Activated CD4-positive, alpha-beta T cell treated with anti-CD3 and anti-CD28 coated beads, Interleukin-2, amount 50 U/mL, for 1 hour (primary cell): ENCODE measurements around the gene CBR1.
"Not testable (repeated sequence)": the region's sequence is repeated elsewhere in the genome, so short reads cannot be mapped to it uniquely, and the experiment has no call there.

Experiments
- DNase-seq: peaks from one replicate; pipeline ENCODE4 v3.0.0-alpha.2; 2020

CBR1 gene

DNA sequence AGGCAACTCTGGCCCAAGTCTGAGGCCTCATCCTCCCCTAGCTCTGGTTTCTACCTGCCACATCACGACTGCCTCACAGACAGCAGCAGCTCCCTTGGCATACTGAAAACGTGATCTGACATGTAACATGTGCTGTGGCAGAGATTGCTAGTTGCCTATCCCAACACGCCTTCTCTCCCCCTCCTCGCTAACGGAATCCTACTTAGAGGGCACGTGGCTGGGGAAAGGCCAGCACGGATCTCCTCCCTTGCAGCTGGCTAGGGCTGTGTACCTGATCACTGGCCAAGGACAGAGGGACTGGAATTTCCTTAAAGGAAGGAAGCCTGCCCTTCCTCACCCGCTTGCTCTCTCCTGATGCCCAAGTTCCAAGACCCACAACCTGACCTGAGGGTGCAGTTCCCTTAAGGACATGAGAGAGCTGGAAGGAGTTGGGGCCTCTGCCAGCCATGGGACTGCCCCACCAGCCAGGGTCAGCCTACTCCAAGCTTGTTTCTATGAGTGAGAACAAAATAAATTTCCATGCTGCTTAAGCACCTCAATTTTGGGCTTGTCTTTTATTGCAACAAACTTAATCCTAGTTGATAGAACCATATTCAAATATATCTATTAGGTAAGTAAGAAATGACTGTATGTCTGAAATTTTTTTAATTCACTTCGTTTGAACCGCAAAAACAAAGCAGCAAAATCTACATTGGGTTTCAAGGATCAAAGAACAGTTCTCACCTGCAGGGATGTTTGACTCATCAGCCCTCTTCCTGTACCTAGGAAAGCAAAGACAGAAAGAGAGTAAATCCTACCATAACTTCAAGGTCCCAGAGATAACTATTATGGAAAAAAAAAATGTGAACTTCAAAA, 16.7 kb upstream of the CBR1 start:
- no peak for DNase-seq

GRCh38 chr21:36053715-36054062, 16.1 kb upstream of the CBR1 start:
- no peak for DNase-seq

- DNase-seq = no peak
These were observed 14.3 kb upstream of the CBR1 start for GRCh38 chr21:36055551-36055950.

- DNase-seq = no peak
These were observed 10.0 kb upstream of the CBR1 start for GRCh38 chr21:36059823-36060158.

GRCh38 chr21:36060159-36060921, 9.5 kb upstream of the CBR1 start, which contains the start of gene SETD4:
Gene SETD4, minus strand, starts transcription at chr21:36060526. Its CDS starts 1,638 bp downstream, at chr21:36058888.
- DNase-seq = peak; percentile 92

GRCh38 chr21:36061445-36061844, 8.4 kb upstream of the CBR1 start:
- no peak for DNase-seq

DNA sequence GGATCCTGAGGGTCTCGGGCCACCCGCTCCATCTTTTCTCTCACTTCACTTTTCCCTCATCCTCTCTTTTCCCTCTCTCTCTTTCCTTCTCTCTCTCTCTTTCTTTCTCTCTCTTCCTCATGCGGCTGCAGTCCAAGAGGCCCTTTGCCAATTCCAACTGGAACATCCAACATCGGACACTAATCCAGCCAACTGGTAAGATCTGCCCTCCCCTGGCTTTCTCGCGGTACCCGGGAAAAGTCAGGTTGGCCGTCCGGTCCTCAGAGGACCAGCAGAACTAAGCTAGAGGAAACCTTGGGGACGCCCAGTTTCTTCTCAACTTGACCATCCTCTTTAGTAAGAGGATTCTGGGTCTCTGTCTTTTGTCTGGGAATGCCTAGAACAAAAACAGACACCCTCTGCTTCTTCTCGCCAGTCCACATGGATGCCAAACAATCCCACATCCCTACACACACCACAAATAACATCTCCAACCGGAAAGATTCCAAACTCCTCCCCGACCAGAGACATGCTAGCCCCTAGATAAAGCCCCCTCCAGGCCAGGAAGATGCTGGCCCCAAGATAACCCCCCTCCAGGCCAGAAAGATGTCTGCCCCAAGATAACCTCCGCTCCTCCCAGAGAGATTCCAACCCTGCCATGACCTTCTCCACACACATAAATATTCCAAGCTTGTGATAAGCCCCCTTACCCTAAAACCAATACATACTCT, 6.3 kb upstream of the CBR1 start:
- no peak for DNase-seq

GRCh38 chr21:36064085-36064460, 5.8 kb upstream of the CBR1 start:
- DNase-seq = no peak

- no peak for DNase-seq
These were observed 4.3 kb upstream of the CBR1 start for GRCh38 chr21:36065497-36066036.

- DNase-seq = no peak
These were observed 951 bp upstream of the CBR1 start for GRCh38 chr21:36068748-36069398.

GRCh38 chr21:36070999-36071398, 1.2 kb downstream of the CBR1 start:
- DNase-seq = no peak

DNA sequence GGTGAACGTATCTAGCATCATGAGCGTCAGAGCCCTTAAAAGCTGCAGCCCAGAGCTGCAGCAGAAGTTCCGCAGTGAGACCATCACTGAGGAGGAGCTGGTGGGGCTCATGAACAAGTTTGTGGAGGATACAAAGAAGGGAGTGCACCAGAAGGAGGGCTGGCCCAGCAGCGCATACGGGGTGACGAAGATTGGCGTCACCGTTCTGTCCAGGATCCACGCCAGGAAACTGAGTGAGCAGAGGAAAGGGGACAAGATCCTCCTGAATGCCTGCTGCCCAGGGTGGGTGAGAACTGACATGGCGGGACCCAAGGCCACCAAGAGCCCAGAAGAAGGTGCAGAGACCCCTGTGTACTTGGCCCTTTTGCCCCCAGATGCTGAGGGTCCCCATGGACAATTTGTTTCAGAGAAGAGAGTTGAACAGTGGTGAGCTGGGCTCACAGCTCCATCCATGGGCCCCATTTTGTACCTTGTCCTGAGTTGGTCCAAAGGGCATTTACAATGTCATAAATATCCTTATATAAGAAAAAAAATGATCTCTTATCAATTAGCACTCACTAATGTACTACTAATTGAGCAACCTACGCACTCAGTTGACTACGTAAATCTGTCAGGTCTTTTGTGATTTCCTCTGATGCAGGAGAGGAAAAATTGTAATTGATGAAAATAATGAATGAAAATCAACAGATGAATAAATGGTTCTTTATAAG, 2.8 kb downstream of the CBR1 start:
- no peak for DNase-seq

GRCh38 chr21:36073181-36073580, 3.4 kb downstream of the CBR1 start:
- no peak for DNase-seq

- not testable (repeated sequence) for DNase-seq
These were observed 4.1 kb downstream of the CBR1 start for GRCh38 chr21:36073911-36074310.

DNA sequence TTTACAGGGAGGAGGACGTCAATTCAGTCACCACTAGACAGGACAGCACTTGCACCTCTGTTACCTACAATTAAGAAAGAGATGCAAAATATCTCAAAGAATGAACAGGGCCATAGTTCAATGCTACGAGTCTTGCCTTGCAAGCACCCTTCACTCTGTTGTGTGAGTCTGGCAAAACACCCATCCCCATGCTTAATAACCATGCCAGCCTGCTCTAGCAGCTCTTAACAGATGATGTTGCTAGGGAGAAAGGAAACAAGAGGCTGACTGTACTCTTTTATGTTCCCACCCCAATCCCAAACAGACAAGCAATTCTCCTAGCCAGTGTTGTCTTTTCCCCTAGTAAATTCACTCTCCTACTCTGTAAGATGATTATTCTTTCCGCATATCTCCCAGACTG, 5.3 kb downstream of the CBR1 start:
- DNase-seq = no peak

DNA sequence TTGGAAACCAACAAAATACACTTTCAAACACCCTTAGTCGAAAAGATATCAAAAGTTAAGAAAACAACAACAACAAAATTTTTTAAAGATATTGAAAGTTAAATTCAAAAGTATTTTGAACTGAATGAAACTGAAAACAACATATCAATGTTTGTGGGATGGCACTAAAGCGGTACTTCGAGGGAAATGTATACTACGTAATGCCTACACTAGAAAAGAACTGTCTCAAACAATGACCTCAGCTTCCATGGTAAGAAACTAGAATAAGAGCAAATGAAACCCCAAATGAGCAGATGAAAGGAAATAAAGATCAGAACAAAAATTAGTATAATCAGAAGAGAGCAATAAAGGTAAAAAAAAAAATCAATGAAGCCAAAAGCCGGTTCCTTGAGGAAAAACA, 6.1 kb downstream of the CBR1 start:
- no peak for DNase-seq

DNA sequence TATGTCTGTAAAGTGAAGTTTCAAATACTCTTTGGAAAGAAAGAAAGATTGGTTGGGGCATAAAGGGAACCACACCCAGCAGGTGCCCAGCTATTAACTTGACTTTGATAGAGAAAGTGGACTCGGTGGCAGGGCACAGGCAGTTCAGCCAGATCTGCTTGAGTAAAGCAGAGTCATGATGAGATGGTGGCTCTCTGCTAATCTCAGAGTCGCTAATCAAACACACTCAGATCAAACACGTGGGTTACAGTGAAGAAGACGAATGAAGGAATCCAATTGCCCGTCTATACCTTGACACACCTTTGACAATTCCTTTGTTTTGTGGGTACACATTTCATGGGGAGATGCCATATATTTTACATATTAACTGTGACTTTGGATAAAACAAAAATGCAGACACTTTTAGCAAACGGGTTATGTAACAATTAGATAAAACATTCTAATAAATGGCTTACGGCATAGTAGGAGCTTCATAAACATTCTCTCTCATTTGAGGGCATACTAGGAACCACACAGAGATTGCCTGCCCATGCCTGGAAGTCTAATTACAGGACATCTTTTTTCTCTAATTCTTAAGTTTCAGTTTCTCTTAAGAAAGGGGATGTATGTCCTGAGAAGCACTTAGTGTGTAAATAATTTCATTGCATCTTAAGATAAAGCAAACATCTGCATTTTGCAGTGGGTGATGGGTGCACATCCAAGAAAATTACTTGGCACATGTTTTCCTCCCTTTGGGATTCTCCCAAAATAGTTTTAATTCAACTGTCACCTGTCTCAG, 7.2 kb downstream of the CBR1 start:
- no peak for DNase-seq

DNA sequence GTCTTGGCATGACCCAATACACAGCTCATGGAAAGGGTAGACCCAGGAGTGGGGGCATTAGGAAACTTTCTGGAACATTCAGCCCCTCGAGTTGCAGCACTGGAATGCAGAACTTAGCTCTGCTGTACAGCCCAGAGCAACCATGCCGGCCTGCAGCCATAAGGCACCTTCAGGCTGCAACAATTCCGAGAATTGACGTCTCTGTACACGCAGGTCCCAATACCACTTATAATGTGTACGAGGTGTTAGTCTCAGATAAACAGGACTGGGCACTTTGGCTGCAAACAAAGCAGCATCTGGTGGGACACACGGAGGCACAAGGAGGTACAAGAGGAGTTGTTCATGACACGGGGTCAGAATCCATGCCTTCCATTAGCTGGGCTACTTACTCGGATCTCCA, 7.9 kb downstream of the CBR1 start:
- no peak for DNase-seq

DNA sequence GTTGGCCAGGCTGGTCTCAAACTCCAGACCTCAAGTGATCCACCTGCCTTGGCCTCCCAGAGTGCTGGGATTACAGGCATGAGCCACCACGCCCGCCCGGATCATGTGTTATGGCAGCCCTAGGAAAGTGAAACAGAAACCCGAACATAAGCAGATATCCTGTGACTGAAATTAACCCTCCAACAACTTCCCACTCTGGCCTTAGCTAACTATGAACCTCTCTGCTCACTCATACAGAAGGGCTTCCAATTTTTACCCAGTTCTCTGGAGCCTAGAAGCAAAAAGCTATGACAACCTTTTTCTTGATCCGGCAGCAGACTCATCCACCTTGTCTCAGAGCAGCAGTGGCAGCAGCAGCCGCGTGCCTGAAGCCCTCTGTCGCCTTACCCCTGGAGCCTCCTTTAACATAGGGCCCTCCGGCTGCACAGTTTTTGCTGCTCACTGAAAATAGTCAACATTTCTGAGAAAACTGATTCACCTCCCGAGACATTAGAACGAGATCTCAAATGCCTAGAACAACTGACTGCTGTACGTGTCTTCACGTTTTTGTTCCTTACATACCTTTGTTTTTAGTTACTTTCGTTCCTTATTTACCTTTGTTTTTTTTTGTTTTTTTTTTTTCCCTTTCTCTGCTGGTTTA, 9.3 kb downstream of the CBR1 start:
- peak; percentile 31 for DNase-seq

- no peak for DNase-seq
These were observed 9.8 kb downstream of the CBR1 start for GRCh38 chr21:36079671-36080070.

DNA sequence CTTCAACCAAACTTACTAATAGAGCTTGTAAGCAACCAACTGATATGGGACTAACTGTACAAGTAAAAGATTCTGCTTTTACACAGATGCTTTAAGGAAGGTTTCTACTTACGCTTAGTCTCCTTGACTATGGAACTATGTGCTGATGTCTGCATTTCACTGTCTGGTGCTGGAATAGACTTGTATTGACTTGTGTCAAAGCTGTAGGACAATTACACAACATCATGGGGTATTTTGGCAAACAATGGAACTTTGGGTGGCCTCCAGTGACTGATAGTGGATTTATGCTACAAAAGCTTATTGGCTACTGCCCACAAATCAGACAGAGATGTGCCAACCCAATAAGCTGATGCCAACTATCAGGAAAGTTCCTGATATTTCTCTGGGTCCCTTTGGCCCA, 10.6 kb downstream of the CBR1 start:
- DNase-seq = no peak
